NCI-H524 (cell line): ENCODE measurements around the gene TMEM135.
"Not testable (repeated sequence)": the region's sequence is repeated elsewhere in the genome, so short reads cannot be mapped to it uniquely, and the experiment has no call there.

Experiments used
- DNase-seq, 2 experiments: peaks; one replicate each; lab custom pipeline; 2025; lab: John Stamatoyannopoulos, UW

Gene TMEM135

GRCh38 chr11:87037450-87038234 is at the start of gene TMEM135:
TMEM135 (plus strand) TSS chr11:87037934; CDS start chr11:87038046, 112 bp downstream.
- DNase-seq, result peak; percentile 76 to 90

- DNase-seq, result no peak
Observed at GRCh38 chr11:86988351-86988881, 49.3 kb upstream of the TMEM135 start.

GRCh38 chr11:86990031-86990430 is 47.7 kb upstream of the TMEM135 start:
- no peak for DNase-seq

GRCh38 chr11:86990515-86990914 is 47.2 kb upstream of the TMEM135 start:
- DNase-seq, result no peak

- DNase-seq, result no peak
Observed at GRCh38 chr11:86991341-86991740, 46.4 kb upstream of the TMEM135 start.

- not testable (repeated sequence) for DNase-seq
Observed at GRCh38 chr11:86992340-86992739, 45.4 kb upstream of the TMEM135 start.

- DNase-seq, result no peak
Observed at GRCh38 chr11:86993031-86993430, 44.7 kb upstream of the TMEM135 start.

- DNase-seq, result no peak
Observed at GRCh38 chr11:86996953-86997570, 40.7 kb upstream of the TMEM135 start.

- DNase-seq, result no peak
Observed at GRCh38 chr11:86999388-86999787, 38.3 kb upstream of the TMEM135 start.

- DNase-seq, result no peak
Observed at GRCh38 chr11:86999859-87000753, 37.6 kb upstream of the TMEM135 start.

- no peak for DNase-seq
Observed at GRCh38 chr11:87002918-87003317, 34.8 kb upstream of the TMEM135 start.

GRCh38 chr11:87004281-87004680 is 33.5 kb upstream of the TMEM135 start:
- not testable (repeated sequence) for DNase-seq

GRCh38 chr11:87005569-87005921 is 32.2 kb upstream of the TMEM135 start:
- DNase-seq, result no peak

- no peak for DNase-seq
Observed at GRCh38 chr11:87006035-87006434, 31.7 kb upstream of the TMEM135 start.

GRCh38 chr11:87007963-87008362 is 29.8 kb upstream of the TMEM135 start:
- DNase-seq, result no peak

GRCh38 chr11:87012089-87012488 is 25.6 kb upstream of the TMEM135 start:
- DNase-seq, result no peak

- no peak for DNase-seq
Observed at GRCh38 chr11:87012673-87013072, 25.1 kb upstream of the TMEM135 start.

- DNase-seq, result no peak
Observed at GRCh38 chr11:87013912-87014825, 23.6 kb upstream of the TMEM135 start.

GRCh38 chr11:87015645-87016044 is 22.1 kb upstream of the TMEM135 start:
- DNase-seq, result no peak

- DNase-seq, result no peak
Observed at GRCh38 chr11:87019613-87020271, 18.0 kb upstream of the TMEM135 start.

- no peak for DNase-seq
Observed at GRCh38 chr11:87020336-87020735, 17.4 kb upstream of the TMEM135 start.
